Limb (tissue), 2 donors: ENCODE results near the gene CGRRF1.

Source experiments
- DNase-seq, 2 donors: peaks; one replicate each; pipeline ENCODE4 v3.0.0-alpha.2; 2016; ENCODE audit errors: extremely low spot score in 2 of 2

The CGRRF1 gene

GRCh38 chr14:54489318-54489683 is 20.4 kb upstream of the CGRRF1 start:
- DNase-seq: no peak

DNA sequence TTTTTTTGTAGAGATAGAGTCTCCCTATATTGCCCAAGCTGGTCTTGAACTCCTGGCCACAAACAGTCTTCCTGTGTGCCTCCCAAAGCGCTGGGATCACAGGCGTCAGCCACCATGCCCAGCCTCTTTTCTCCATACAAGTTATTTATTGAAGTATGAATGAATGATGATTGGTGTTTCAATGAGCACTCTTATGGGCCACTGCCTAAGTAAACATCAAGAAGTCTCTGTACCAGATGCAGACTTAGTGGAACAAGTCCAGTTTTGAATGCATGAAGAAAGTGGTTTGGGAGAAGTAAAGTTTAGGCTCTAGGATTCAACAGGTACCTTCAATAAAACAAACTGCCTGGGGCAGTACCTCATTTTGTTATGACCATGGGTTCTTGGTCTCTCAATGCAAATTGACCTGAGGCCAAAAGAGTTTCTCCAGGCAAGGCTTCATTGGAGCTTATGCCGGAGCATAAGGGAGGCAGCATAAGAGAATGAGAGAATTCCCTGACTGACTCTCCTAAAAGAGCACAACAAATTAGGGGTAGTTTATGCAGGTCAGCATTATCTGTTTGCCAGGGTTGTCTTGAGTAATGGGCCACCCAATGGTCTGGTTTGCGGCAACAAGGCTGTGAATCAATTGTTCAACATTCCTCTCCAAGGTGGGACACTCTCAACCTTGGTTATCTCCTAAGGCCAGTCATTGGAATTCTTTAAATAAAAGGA is 19.8 kb upstream of the CGRRF1 start:
- DNase-seq: no peak

DNA sequence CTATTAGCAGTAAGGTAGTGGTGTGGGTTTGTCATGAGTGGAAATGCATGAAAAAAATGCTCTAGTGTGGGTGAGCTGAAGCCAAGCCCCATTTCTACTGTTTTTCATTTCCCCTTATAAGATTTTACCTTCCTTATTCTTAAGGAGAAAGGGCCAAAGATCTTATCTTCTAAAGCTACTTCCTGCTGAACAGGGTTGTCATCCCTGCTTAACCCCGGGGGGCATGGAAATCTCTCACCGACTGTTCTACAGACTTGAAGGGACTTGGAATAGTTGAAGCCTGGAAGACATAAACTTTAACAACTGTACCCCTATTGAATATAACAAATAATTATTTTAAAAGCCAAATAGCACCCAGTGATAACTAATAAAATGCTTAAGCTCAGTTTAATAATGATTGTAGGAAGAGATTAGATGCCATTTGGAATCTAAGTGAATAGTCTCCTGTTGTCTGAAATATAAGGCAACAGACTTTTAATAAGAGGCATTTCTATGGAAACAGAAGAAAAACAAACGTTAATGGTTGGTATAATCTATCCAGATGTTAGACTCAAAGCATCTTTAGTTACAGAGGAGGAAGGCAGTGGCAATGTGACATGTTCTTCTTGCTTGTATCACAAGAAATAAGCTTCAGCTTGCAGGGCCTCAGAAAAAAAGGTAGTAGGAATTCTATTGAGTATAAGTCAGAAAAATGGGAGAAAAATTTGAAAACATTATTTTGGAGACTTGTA is 19.1 kb upstream of the CGRRF1 start:
- DNase-seq: no peak

GRCh38 chr14:54493293-54493692 is 16.4 kb upstream of the CGRRF1 start:
- DNase-seq: no peak

DNA sequence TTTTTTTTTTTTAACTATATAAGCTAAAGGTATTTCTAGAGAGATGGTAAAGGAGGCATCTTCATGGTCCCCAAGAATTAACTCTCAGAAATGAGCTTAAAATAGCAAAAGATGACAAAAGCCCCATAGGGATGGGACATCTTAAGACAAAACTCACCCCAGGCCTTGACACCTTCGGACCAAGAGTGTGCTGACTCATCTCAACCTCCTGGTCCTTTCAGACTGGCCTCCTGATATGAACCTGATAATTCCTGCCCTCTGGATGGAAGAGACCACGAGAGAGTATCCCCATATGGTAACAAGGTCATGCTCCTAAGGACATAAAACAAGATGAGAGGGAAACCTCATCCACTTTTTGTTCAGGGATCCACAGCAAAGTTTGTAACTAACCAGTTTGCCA is 12.5 kb upstream of the CGRRF1 start:
- DNase-seq: no peak

- DNase-seq: no peak
Observed at GRCh38 chr14:54498095-54498531, 11.6 kb upstream of the CGRRF1 start.

DNA sequence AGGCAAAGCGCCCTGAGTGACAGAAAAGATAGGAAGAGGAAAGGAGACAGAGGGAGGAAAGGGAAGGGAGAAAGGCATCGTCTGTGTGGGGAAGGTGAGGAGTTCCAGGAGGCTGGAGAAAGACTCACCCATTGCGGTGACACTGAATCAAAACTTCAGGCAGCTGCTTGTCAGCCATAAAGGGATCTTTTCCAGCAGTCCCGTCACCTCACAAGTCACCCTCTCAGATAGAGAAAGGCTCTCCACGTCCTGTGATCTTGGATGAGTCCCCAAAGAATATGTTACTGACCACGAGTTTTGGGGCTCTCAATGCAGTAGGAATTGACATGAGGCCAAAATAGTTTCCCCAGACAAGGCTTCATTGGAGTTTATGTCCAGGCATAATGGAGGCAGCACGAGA is 11.1 kb upstream of the CGRRF1 start:
- DNase-seq: no peak

GRCh38 chr14:54500744-54501143 is 9.0 kb upstream of the CGRRF1 start:
- no peak for DNase-seq

DNA sequence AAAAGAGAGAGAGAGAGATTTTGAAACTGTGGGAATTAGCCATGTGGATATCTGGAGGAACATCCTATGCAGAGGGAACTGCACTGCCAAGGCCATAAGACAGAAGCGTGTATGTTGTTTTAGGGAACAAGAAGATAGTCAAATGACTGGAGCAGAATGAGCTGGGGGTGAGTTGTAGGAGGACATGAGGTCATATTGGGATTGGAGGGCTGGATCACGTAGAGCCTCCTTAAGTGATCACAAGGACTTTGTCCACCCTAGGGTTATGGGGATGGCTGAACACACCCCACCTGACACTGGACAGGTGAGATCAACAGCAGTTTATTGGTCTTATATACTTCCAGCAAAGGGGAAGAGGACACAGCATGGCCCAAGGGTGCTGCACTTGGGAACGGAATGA is 8.2 kb upstream of the CGRRF1 start:
- no peak for DNase-seq

- DNase-seq: no peak
Observed at GRCh38 chr14:54502602-54503001, 7.1 kb upstream of the CGRRF1 start.

GRCh38 chr14:54503486-54503885 is 6.2 kb upstream of the CGRRF1 start:
- no peak for DNase-seq

- DNase-seq: no peak
Observed at GRCh38 chr14:54512393-54512792, 2.7 kb downstream of the CGRRF1 start.

DNA sequence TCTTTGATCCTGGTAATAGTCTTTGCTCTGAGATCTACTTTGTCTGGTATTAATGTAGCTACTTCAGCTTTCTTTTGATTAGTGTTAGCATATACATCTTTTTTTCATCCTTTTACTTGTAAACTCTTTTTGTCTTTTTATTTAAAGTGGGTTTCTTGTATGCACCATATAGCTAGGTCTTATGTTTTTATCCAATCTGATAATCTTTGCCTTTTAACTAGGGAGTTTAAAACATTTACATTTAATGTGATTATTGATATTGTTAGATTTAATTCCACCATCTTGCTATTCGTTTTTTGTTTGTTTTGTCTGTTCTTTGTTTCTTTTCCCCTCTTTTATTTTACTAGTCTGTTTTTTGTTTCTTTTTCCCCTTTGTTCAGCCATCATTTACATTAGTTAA is 6.0 kb downstream of the CGRRF1 start:
- DNase-seq: no peak

GRCh38 chr14:54516709-54517108 is 7.0 kb downstream of the CGRRF1 start:
- DNase-seq: no peak

GRCh38 chr14:54524410-54524809 is 14.7 kb downstream of the CGRRF1 start:
- DNase-seq: no peak

DNA sequence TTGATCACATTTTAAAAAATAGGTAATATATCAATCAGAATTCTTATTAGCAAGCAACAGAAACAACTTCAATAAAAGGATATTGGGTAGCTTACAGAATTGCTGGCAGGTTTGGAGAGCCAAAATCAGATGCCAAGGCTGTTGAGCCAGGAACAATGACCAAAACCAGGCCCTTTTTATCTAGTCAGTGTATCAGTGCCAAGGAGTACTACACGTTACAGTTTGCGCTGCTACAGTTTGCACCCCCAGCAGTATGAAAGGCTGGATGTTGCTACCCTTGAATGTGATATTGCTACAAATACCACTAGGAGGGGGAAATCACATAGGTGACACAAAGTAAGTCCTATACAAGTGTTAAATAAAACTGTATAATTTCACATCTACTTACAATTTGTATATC is 19.3 kb downstream of the CGRRF1 start:
- no peak for DNase-seq

DNA sequence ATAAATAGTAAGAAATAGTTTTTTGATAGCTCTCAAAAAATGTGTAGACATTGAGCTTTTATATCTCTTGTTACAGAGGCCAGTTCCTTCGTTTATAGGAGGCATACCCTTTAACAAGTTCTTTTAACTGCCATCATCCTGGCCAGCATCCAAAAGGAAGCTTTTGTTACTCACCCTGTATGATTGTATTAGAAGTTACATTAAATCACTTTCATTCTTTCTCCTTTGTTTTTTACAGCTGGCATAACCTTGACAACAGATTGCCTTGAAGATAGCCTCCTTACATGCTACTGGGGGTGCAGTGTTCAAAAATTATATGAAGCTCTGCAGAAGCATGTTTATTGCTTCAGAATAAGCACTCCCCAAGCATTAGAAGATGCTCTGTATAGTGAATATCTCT is 20.1 kb downstream of the CGRRF1 start:
- no peak for DNase-seq

DNA sequence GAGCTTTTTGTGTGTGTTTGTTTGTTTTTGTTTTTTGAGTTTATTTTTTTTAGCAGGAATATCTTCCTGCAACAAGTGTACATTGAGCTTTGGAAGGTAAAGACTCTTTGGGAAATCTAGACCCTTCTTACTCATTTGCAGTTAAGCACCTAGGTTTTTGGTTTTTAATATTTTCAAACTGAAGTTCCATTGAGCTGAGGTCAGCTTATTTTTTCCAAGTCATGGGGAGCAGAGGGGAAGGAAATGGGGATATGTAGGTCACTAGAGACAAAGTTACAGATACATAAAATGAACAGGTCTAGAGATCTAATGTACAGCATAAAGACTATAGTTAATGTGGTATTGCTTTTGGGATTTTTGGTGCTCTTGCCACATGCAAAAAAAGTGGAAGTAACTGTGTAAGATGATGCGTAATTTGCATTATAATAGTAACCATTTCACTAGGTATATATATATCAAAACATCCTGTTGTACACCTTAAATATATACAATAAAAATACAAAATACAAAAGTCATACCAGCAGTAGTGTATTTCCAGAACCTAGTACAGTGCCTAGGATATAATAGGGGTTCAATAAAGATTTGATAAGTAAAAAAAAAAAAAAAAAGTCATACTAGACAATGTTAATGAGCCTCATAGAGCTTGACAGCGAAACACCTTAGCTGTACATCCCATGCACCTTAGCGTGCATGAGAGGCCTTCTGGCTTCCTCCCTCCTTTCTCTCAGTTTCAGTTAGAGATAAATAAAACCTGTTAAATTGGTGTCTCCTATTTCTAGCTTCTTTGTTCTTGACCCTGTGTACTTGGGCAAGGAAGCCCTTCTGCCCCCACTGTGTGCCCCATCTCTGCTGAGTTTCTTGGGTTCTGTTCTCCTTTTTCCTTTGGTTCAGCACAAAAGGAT is 22.7 kb downstream of the CGRRF1 start:
- DNase-seq: no peak

DNA sequence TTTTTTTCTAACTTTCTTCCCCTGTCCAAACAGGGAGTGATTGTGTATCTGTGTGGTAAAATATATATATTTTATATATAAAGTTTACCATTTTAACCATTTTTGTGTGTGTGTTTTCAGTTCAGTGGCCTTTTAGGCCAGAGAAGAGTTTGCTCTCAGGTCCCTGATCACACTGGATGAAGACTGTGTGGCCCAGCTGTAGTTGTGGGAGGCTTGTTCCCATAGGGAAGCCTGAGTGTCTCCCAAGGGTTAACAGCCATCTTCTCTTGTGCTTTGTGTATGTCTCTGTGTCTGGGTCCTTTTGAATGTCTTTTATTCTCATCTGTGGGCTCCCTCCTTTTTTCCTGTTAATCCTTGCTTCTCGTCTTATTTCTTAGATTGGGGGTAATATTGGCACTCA is 23.4 kb downstream of the CGRRF1 start:
- DNase-seq: no peak

- no peak for DNase-seq
Observed at GRCh38 chr14:54535126-54535525, 25.4 kb downstream of the CGRRF1 start.

DNA sequence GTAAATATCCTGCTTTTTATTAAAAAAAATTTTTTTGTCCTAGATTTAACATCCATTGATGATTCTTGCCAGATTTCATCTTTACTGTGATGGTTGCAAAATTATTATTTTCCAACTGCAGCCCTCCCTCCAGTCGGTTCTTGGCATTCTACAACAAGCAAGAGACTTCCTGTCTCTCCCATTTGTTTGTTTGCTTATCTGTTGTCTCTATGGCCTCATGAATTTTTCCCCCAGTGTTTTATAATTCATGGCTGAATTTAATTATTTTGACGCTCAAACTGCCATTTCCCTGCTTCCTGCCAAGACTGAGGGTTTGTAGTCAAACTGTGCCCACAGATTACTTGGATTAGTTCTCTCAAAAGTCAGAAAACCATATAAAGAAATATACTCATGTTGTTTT is 25.9 kb downstream of the CGRRF1 start:
- peak in 1 of 2 donors; percentile 3 for DNase-seq

- no peak for DNase-seq
Observed at GRCh38 chr14:54537651-54538050, 27.9 kb downstream of the CGRRF1 start.
